IPS DF 6.9 (cell line): Measurements from ENCODE around the gene KLF16.

Source experiments
- DNase-seq: peaks from one replicate; pipeline ENCODE4 v3.0.0-alpha.2; 2013; ENCODE audit warnings: low read depth, low spot score
- H3K27ac ChIP-seq: one replicate; pipeline ENCODE4 v1.5.1; 2013; ENCODE audit warnings: low read length, control low read depth
- H3K27me3 ChIP-seq: 2 replicates; pipeline ENCODE4 v1.6.1; 2013; ENCODE audit warnings: mild to moderate bottlenecking, low read length; ENCODE audit not compliant: control insufficient read depth, insufficient read depth
- H3K36me3 ChIP-seq: 2 replicates; pipeline ENCODE4 v1.6.1; 2013; ENCODE audit warnings: low read length; ENCODE audit not compliant: control insufficient read depth, insufficient read depth
- H3K4me1 ChIP-seq: 2 replicates; pipeline ENCODE4 v1.6.1; 2013; ENCODE audit warnings: low read length; ENCODE audit not compliant: control insufficient read depth, insufficient read depth
- H3K4me3 ChIP-seq: 2 replicates; pipeline ENCODE4 v1.5.1; 2013; ENCODE audit warnings: mild to moderate bottlenecking, low read length
- H3K9me3 ChIP-seq: 2 replicates; pipeline ENCODE4 v1.6.1; 2013; ENCODE audit warnings: low read length, inconsistent platforms; ENCODE audit not compliant: control insufficient read depth, insufficient read depth
- WGBS: extraction: QIAGEN DNeasy Blood & Tissue Kit; methylation state at CpG from one replicate; pipeline ENCODE4 v1.1.7; 2013; ENCODE audit warnings: mixed read lengths, missing lambda C conversion rate; ENCODE audit not compliant: insufficient read length, insufficient coverage; 5-methylcytosine and 5-hydroxymethylcytosine counted together

KLF16 gene

GRCh38 chr19:1860821-1861598 is 2.4 kb downstream of the KLF16 start:
- no peak overlapping the region for H3K27ac ChIP-seq
- no peak for DNase-seq
- no peaks in the 10 kb centered on the region for H3K27me3 ChIP-seq
- H3K4me1 ChIP-seq, result peaks cover 31% of the 10 kb centered on the region
- no CpG with 5 or more reads among the region's 28 CpGs for WGBS
- no peaks in the 10 kb centered on the region for H3K9me3 ChIP-seq
- H3K36me3 ChIP-seq, result no peaks in the 10 kb centered on the region; the same call in 1 of the 2 replicates
- H3K4me3 ChIP-seq, result peak overlapping the region; percentile 95; the same call in 1 of the 2 replicates

GRCh38 chr19:1860042-1860775 is 3.2 kb downstream of the KLF16 start:
- Histone ChIP-seq H3K4me3 (no peak overlapping the region), H3K27ac (no peak overlapping the region), H3K4me1 (peaks cover 36% of the 10 kb centered on the region), H3K9me3 (no peaks in the 10 kb centered on the region), H3K36me3 (no peaks in the 10 kb centered on the region; the same call in 1 of the 2 replicates), H3K27me3 (no peaks in the 10 kb centered on the region)
- DNase-seq, result no peak
- no CpG with 5 or more reads among the region's 32 CpGs for WGBS

GRCh38 chr19:1859331-1859781 is 4.0 kb downstream of the KLF16 start:
- no peaks in the 10 kb centered on the region; the same call in 1 of the 2 replicates for H3K36me3 ChIP-seq
- no peaks in the 10 kb centered on the region for H3K27me3 ChIP-seq
- DNase-seq, result no peak
- H3K9me3 ChIP-seq, result no peaks in the 10 kb centered on the region
- no CpG with 5 or more reads among the region's 18 CpGs for WGBS
- H3K27ac ChIP-seq, result no peak overlapping the region
- no peak overlapping the region for H3K4me3 ChIP-seq
- peaks cover 39% of the 10 kb centered on the region for H3K4me1 ChIP-seq

- WGBS, result no CpG with 5 or more reads among the region's 10 CpGs
- Histone ChIP-seq H3K27ac (no peak overlapping the region), H3K27me3 (no peaks in the 10 kb centered on the region), H3K9me3 (no peaks in the 10 kb centered on the region), H3K36me3 (no peaks in the 10 kb centered on the region; the same call in 1 of the 2 replicates), H3K4me3 (no peak overlapping the region), H3K4me1 (peaks cover 42% of the 10 kb centered on the region)
- DNase-seq, result no peak
These were observed 4.8 kb downstream of the KLF16 start for GRCh38 chr19:1858412-1859081.

GRCh38 chr19:1857648-1858326 is 5.6 kb downstream of the KLF16 start:
- WGBS, result no CpG with 5 or more reads among the region's 16 CpGs
- Histone ChIP-seq H3K4me3 (no peak overlapping the region; the same call in 1 of the 2 replicates), H3K4me1 (peaks cover 42% of the 10 kb centered on the region), H3K36me3 (no peaks in the 10 kb centered on the region; the same call in 1 of the 2 replicates), H3K9me3 (no peaks in the 10 kb centered on the region), H3K27ac (no peak overlapping the region), H3K27me3 (no peaks in the 10 kb centered on the region)
- no peak for DNase-seq

GRCh38 chr19:1856698-1857603 is 6.4 kb downstream of the KLF16 start:
- peaks cover 44% of the 10 kb centered on the region for H3K4me1 ChIP-seq
- H3K4me3 ChIP-seq, result peak overlapping the region; percentile 24; the same call in 1 of the 2 replicates
- H3K27me3 ChIP-seq, result no peaks in the 10 kb centered on the region
- no peaks in the 10 kb centered on the region for H3K36me3 ChIP-seq
- no peaks in the 10 kb centered on the region for H3K9me3 ChIP-seq
- no peak overlapping the region for H3K27ac ChIP-seq
- WGBS, result no CpG with 5 or more reads among the region's 73 CpGs
- DNase-seq, result no peak

DNA sequence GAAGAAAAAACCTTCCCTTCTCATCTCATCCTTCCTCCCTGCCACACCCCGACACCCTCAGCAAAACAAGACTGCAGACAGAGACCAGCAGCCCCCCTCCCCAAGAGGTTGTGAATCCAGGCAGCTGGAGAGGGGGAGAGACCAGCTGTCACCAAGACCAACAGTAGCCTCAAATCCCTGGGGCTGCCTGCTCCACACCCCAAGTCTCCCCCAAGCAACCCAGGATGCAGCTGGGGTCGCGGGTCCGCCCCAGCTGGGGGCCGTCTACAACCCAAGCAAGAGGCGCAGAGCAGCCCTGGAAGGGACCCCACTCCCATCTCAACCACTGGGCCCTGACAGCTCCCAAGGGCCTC is 7.1 kb downstream of the KLF16 start:
- H3K27me3 ChIP-seq, result no peaks in the 10 kb centered on the region
- no peaks in the 10 kb centered on the region for H3K9me3 ChIP-seq
- no peaks in the 10 kb centered on the region for H3K36me3 ChIP-seq
- H3K27ac ChIP-seq, result no peak overlapping the region
- DNase-seq, result no peak
- WGBS, result no CpG with 5 or more reads among the region's 6 CpGs
- peaks cover 42% of the 10 kb centered on the region for H3K4me1 ChIP-seq
- H3K4me3 ChIP-seq, result peak overlapping the region; percentile 24; the same call in 1 of the 2 replicates

GRCh38 chr19:1855828-1856255 is 7.5 kb downstream of the KLF16 start:
- DNase-seq, result no peak
- H3K4me3 ChIP-seq, result no peak overlapping the region

GRCh38 chr19:1855040-1855827 is 8.1 kb downstream of the KLF16 start:
- H3K9me3 ChIP-seq, result no peaks in the 10 kb centered on the region
- H3K27ac ChIP-seq, result no peak overlapping the region
- peaks cover 40% of the 10 kb centered on the region for H3K4me1 ChIP-seq
- no peak overlapping the region; the same call in 1 of the 2 replicates for H3K4me3 ChIP-seq
- no peaks in the 10 kb centered on the region for H3K27me3 ChIP-seq
- no peaks in the 10 kb centered on the region for H3K36me3 ChIP-seq
- no CpG with 5 or more reads among the region's 33 CpGs for WGBS
- DNase-seq, result no peak

More at GRCh38 chr19:1855828-1856255, 7.5 kb downstream of the KLF16 start:
- Histone ChIP-seq H3K4me1 (peaks cover 41% of the 10 kb centered on the region), H3K27ac (no peak overlapping the region), H3K9me3 (no peaks in the 10 kb centered on the region), H3K27me3 (no peaks in the 10 kb centered on the region), H3K36me3 (no peaks in the 10 kb centered on the region)
- no CpG with 5 or more reads among the region's 13 CpGs for WGBS
